Lung (tissue), 12 donors: ENCODE data around the gene SND1. TPM values are rescaled to one million over a fixed set of nuclear protein-coding genes. Genes with fewer than 3 reads are reported as not detected.

ENCODE experiments used
- ATAC-seq: fragments of 200-7000 bp; cut with Tn5 transposase; one replicate; pipeline ENCODE4 v1.9.1; 2020; ENCODE audit warnings: moderate number of reproducible peaks; ENCODE audit not compliant: insufficient read depth, low FRiP score
- DNase-seq, 3 donors: peaks; one replicate each; pipeline ENCODE4 v3.0.0-alpha.2; 2013 to 2017
- H3K27ac ChIP-seq, 2 donors: one replicate each; pipeline ENCODE4 v1.5.1; 2013; ENCODE audit warnings: mild to moderate bottlenecking in 2 of 2, moderate library complexity in 2 of 2, control low read depth in 1 of 2, inconsistent platforms in 1 of 2, low read depth in 1 of 2, low read length in 1 of 2
- H3K27me3 ChIP-seq, 3 donors: one replicate each; pipeline ENCODE4 v1.5.1; 2013; ENCODE audit warnings: low read length in 2 of 3; ENCODE audit not compliant: control insufficient read depth in 3 of 3, insufficient read depth in 3 of 3
- H3K36me3 ChIP-seq, 4 donors: one replicate each; pipeline ENCODE4 v1.5.1; 2013; ENCODE audit warnings: low read length in 4 of 4, mild to moderate bottlenecking in 1 of 4, moderate library complexity in 1 of 4; ENCODE audit not compliant: control insufficient read depth in 4 of 4, insufficient read depth in 4 of 4
- H3K4me1 ChIP-seq, 5 donors: one replicate each; pipeline ENCODE4 v1.5.1; 2013; ENCODE audit warnings: low read length in 5 of 5, mild to moderate bottlenecking in 2 of 5, moderate library complexity in 1 of 5; ENCODE audit not compliant: control insufficient read depth in 5 of 5, insufficient read depth in 5 of 5
- H3K4me3 ChIP-seq: one replicate; pipeline ENCODE4 v1.5.1; 2013; ENCODE audit warnings: mild to moderate bottlenecking, control low read depth, moderate library complexity
- H3K9ac ChIP-seq, 2 donors: one replicate each; pipeline ENCODE4 v1.5.1; 2013; ENCODE audit warnings: low read length in 2 of 2, control low read depth in 1 of 2; ENCODE audit not compliant: insufficient read depth in 1 of 2
- H3K9me3 ChIP-seq, 4 donors: one replicate each; pipeline ENCODE4 v1.5.1; 2013; ENCODE audit warnings: low read length in 3 of 4, mild to moderate bottlenecking in 1 of 4, moderate library complexity in 1 of 4; ENCODE audit not compliant: control insufficient read depth in 4 of 4, insufficient read depth in 3 of 4
- WGBS, 2 donors: extraction: QIAGEN DNeasy Blood & Tissue Kit; methylation state at CpG; one replicate each; pipeline ENCODE4 v1.1.7; 2013; 5-methylcytosine and 5-hydroxymethylcytosine counted together
- polyA plus RNA-seq, 2 donors: library from polyadenylated mRNA; stranded (reverse); fragments of 200-250 nt; gene quantifications; one replicate each; pipeline ENCODE4 v1.2.1, GENCODE V29; 2013
- total RNA-seq, 2 donors: library from RNA; depleted of rRNA in 1 of 2; stranded (reverse); fragments of >200 nt in 1 of 2; gene quantifications; one replicate each; pipeline ENCODE4 v1.2.1, GENCODE V29; 2014 to 2021
- TF ChIP-seq, protein P1 (sequence below): IDR thresholded peaks from 2 replicates; pipeline ENCODE4 v1.5.1; 2012; ENCODE audit warnings: mild to moderate bottlenecking; ENCODE audit errors: control extremely low read depth, extremely low read depth
- donor health status: control.
- donor health status: control.
- donor health status: Bipolar disorder and iron deficiency.
- donor health status: healthy.
- donor health status: DM: yes; HTN: yes; CAD: no.

SND1 gene
- total and polyA plus RNA-seq, 4 donors: 94.5 to 210 (median 137) TPM

DNA sequence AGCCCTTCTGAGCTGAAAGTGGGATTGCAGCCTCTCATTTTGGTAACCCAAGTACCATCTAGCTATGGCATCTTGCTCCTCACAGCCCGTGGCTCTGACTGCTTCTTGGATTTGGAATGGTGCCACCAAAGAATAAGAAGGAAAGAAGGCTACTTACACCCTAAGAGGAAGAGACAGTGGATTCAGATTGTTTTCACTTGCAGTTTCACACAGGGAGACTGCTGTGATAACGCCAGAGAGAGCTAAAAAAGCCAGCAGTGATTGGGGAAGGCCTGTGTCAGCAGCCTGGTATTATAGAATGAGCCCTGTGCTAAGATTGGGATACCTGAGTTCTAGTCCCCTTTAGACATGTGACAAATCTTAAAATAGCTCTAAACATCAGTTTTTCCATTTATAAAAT lies 382.8 kb downstream of the SND1 start:
- WGBS, 2 donors: 75 to 81% methylated on average over 2 of the region's 2 CpGs
- H3K27ac ChIP-seq: no peak overlapping the region
- H3K27me3 ChIP-seq: peaks cover 0 to 10% (median 6%) of the 10 kb centered on the region in 3 donors
- DNase-seq (no peak), ATAC-seq (no peak)
- H3K4me3 ChIP-seq: no peak overlapping the region
- no peaks in the 10 kb centered on the region for H3K36me3 ChIP-seq
- no peaks in the 10 kb centered on the region for H3K9me3 ChIP-seq
- no peak overlapping the region for H3K9ac ChIP-seq
- H3K4me1 ChIP-seq: peaks cover 0 to 15% (median 10%) of the 10 kb centered on the region in 5 donors
- TF ChIP-seq, protein P1, sequence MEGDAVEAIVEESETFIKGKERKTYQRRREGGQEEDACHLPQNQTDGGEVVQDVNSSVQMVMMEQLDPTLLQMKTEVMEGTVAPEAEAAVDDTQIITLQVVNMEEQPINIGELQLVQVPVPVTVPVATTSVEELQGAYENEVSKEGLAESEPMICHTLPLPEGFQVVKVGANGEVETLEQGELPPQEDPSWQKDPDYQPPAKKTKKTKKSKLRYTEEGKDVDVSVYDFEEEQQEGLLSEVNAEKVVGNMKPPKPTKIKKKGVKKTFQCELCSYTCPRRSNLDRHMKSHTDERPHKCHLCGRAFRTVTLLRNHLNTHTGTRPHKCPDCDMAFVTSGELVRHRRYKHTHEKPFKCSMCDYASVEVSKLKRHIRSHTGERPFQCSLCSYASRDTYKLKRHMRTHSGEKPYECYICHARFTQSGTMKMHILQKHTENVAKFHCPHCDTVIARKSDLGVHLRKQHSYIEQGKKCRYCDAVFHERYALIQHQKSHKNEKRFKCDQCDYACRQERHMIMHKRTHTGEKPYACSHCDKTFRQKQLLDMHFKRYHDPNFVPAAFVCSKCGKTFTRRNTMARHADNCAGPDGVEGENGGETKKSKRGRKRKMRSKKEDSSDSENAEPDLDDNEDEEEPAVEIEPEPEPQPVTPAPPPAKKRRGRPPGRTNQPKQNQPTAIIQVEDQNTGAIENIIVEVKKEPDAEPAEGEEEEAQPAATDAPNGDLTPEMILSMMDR: no peak

DNA sequence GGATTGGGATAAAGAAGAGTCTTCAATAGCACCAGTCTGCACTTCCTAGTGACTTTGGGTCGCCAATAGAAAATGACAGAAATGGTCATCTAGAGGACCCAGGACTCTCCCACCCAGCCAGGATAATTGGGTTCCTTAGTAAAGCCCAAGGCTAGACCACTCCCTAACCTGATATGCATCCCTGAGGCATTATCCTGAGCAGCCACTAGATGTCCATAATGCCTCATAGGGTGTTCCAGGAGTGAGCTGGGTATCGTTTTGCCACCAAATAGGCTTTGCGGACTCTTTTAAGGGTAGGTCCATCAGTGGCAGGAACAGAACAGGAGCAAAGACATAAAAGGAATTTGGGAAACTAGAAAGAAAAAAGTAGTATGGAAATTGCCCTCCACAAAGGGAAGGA lies 383.7 kb downstream of the SND1 start:
- DNase-seq (peak in 1 of 3 donors; percentile 33), ATAC-seq (no peak)
- TF ChIP-seq, protein P1: no peak
- Histone ChIP-seq H3K9ac (no peak overlapping the region), H3K27me3 (peaks cover 0 to 10% (median 6%) of the 10 kb centered on the region in 3 donors), H3K36me3 (no peaks in the 10 kb centered on the region), H3K27ac (no peak overlapping the region), H3K4me3 (no peak overlapping the region), H3K4me1 (peaks cover 0 to 10% (median 6%) of the 10 kb centered on the region in 5 donors), H3K9me3 (no peaks in the 10 kb centered on the region)
- 79 to 86% methylated on average over 3 of the region's 3 CpGs for WGBS, 2 donors

DNA sequence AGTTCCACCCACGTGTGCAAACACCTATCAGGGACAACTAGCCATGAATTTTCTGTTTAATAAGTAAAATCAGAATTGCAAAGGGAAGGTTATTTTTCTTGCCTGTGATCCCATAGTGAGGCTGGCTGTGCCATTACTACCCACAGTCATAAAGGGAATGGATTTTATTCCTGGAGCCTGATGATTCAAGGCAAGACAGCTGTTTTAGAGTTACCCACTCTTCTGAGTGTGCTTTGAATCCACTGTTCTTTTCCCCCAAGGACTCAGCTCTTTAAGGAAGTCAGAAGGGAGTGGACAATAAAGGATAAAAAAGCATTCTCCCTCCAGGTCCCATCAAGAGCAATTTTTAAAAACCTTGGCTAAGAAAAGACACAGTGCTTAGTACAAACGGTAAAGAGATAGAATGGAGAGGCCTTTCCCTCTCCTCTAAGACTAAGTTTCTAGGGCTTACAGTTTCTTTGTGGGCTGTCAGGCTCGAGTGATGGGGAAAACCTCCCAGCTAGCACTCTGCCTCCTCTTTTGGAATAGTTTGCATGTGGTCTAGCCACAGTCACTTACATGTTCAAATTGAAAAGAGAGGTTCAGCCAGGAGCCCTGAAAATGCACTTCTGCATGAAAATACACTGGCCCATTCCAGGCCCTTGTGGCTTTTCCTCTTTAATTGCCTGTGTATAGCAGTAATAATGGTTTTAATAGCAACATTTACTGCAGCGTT lies 384.4 kb downstream of the SND1 start:
- DNase-seq (no peak), ATAC-seq (no peak)
- peaks cover 0 to 10% (median 6%) of the 10 kb centered on the region in 5 donors for H3K4me1 ChIP-seq
- H3K4me3 ChIP-seq: no peak overlapping the region
- WGBS, 2 donors: 86 to 93% methylated on average over 4 of the region's 4 CpGs
- H3K36me3 ChIP-seq: no peaks in the 10 kb centered on the region
- H3K9me3 ChIP-seq: no peaks in the 10 kb centered on the region
- H3K27me3 ChIP-seq: peaks cover 0 to 10% (median 6%) of the 10 kb centered on the region in 3 donors
- H3K27ac ChIP-seq: no peak overlapping the region
- no peak overlapping the region for H3K9ac ChIP-seq
- TF ChIP-seq, protein P1: no peak
